Measurements from ENCODE around the gene CORO1C. TPM values are rescaled to one million over a fixed set of nuclear protein-coding genes. Genes with fewer than 3 reads are reported as not detected.

The CORO1C gene
- total and polyA plus RNA-seq, 9 of the 15 experiments (the other 6 are each of a cell fraction or from before 2014, with no cell fraction given), result 55.2 to 280 (median 150) TPM

GRCh38 chr12:108618079-108618952, 113.0 kb downstream of the CORO1C start (continued):
- TF ChIP-seq TFAP4 (CRISPR knock-in tag; IDR thresholded peaks at IDR 0.05; ENCODE audit: borderline replicate concordance), result peak; percentile 60; the same call in 1 of the 2 replicates
- TF ChIP-seq ERF (CRISPR knock-in tag; IDR thresholded peaks at IDR 0.05), result no peak
- TF ChIP-seq NCOR1 (IDR thresholded peaks at IDR 0.05), result no peak
- TF ChIP-seq SMARCC2 (IDR thresholded peaks at IDR 0.05; ENCODE audit: low read depth), result no peak
- TF ChIP-seq BRD4 (IDR thresholded peaks at IDR 0.05), result no peak
- TF ChIP-seq NEUROD1 (IDR thresholded peaks at IDR 0.05; ENCODE audit: borderline replicate concordance, low read depth, low read length, partially characterized antibody), result no peak
- TF ChIP-seq DIDO1 (tag; IDR thresholded peaks at IDR 0.05; ENCODE audit: low read depth), result no peak
- no peak for TF ChIP-seq ZNF3 (CRISPR knock-in tag; IDR thresholded peaks at IDR 0.05)
- TF ChIP-seq RBFOX2 (IDR thresholded peaks at IDR 0.05; ENCODE audit: low read depth, low read length), result no peak
- no peak for TF ChIP-seq ZNF280A (IDR thresholded peaks at IDR 0.05; ENCODE audit: low read depth, partially characterized antibody)
- no peak for TF ChIP-seq ZNF253 (CRISPR knock-in tag; conservative IDR thresholded peaks at IDR 0.05)
- 0 out of 2 replicates have a peak, but pooled peaks have one; percentile 16 for TF ChIP-seq GABPB1 (CRISPR knock-in tag; IDR thresholded peaks at IDR 0.05)
- no peak for TF ChIP-seq ZNF445 (CRISPR knock-in tag; IDR thresholded peaks at IDR 0.05; ENCODE audit: low read depth)
- no peak for TF ChIP-seq FOXA1 (IDR thresholded peaks at IDR 0.05; ENCODE audit: borderline replicate concordance)
- no peak for TF ChIP-seq ZNF318 (IDR thresholded peaks at IDR 0.05; ENCODE audit: borderline replicate concordance in 1 of 2, low read depth in 1 of 2)
- no peak for TF ChIP-seq ZNF408 (CRISPR knock-in tag; IDR thresholded peaks at IDR 0.05; ENCODE audit: low read depth)
